Measurements from ENCODE around the gene PRAC2.

GRCh38 chr17:48728232-48729231, 5.5 kb downstream of the PRAC2 start, which contains the start of gene HOXB13:
- TF ChIP-seq CTCF (IDR thresholded peaks at IDR 0.05), result no peak
- no peak for TF ChIP-seq POLR2A (IDR thresholded peaks at IDR 0.05)
- no peak for TF ChIP-seq EP300 (IDR thresholded peaks at IDR 0.05)

All from ovary (tissue), 3 donors.